ENCODE measurements around the gene IL24. TPM values are rescaled to one million over a fixed set of nuclear protein-coding genes. Genes with fewer than 3 reads are reported as not detected.

Gene IL24
- total RNA-seq, 4 donors from 2014 or later: not detected

DNA sequence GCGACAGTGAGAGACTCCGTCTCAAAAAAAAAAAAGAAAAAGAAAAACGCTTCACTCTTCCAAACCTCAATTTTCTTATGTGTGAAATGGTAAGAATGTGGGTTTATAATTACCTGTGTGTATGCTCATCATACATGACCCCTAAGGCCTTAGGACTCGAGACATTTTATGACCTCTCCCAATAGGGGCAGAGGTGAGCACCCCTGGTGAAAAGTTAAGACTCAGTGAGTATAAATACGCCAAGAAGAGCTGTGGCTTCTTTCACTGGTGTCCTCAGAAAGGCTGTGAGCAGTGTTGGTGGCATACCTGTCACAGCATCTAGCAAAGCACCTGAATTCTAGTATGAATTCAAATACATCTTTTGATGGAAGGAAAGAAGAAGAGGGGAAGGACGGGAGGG, 32.3 kb downstream of the IL24 start:
- Histone ChIP-seq H3K27ac (no peak overlapping the region), H3K36me3 (no peaks in the 10 kb centered on the region), H3K27me3 (no peaks in the 10 kb centered on the region), H3K4me3 (no peak overlapping the region), H3K4me1 (no peaks in the 10 kb centered on the region), H3K9me3 (no peaks in the 10 kb centered on the region)
- TF ChIP-seq POLR2A (IDR thresholded peaks at IDR 0.05): no peak
- TF ChIP-seq CTCF (IDR thresholded peaks at IDR 0.05): no peak
- 82% methylated on average over 6 of the region's 6 CpGs for WGBS, 2 donors
- intact Hi-C loops (cut with DNase I): no loop called here
- no peak for DNase-seq

GRCh38 chr1:206930210-206930798, 33.1 kb downstream of the IL24 start:
- Histone ChIP-seq H3K27ac (peak overlapping the region in 1 of 4 donors; percentile 28), H3K4me3 (no peak overlapping the region), H3K9me3 (no peaks in the 10 kb centered on the region), H3K36me3 (no peaks in the 10 kb centered on the region), H3K27me3 (no peaks in the 10 kb centered on the region), H3K4me1 (no peaks in the 10 kb centered on the region)
- TF ChIP-seq POLR2A (IDR thresholded peaks at IDR 0.05) (peak in 1 of 4 donors; percentile 20), CTCF (IDR thresholded peaks at IDR 0.05) (no peak)
- WGBS, 2 donors: 56% methylated on average over 17 of the region's 17 CpGs; no CpG with 5 or more reads in 1 of the 2 donors
- DNase-seq: peak; percentile 29
- intact Hi-C loops (cut with DNase I): no loop called here

DNA sequence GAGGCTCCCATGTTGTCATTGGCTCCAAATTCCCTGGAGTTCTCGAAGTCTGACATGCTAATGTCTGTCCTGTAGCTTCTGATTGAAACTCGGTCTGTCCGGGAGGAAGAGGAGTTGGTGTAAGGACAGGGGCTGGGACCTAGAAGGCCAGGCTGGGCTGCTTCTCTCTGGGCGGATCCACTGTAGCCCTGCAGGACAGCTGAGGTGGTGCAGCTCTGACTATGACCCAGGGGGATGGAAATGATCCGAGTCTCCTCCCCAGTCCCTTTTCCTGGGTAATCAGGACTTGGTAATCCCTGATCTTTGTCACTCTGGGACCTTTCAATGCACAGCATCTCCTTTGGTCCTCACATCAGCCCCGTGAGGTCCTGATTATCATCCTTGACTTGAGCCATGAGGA, 34.5 kb downstream of the IL24 start:
- no peaks in the 10 kb centered on the region for H3K9me3 ChIP-seq
- H3K4me3 ChIP-seq: no peak overlapping the region
- WGBS, 2 donors: 88 to 92% methylated on average over 2 to 5 of the region's 6 CpGs
- no peaks in the 10 kb centered on the region for H3K27me3 ChIP-seq
- intact Hi-C loops (cut with DNase I): no loop called here
- H3K4me1 ChIP-seq: no peaks in the 10 kb centered on the region
- H3K27ac ChIP-seq: no peak overlapping the region
- TF ChIP-seq POLR2A (IDR thresholded peaks at IDR 0.05) (no peak), CTCF (IDR thresholded peaks at IDR 0.05) (peak in 1 of 6 experiments; percentile 9)
- H3K36me3 ChIP-seq: no peaks in the 10 kb centered on the region
- DNase-seq: no peak

DNA sequence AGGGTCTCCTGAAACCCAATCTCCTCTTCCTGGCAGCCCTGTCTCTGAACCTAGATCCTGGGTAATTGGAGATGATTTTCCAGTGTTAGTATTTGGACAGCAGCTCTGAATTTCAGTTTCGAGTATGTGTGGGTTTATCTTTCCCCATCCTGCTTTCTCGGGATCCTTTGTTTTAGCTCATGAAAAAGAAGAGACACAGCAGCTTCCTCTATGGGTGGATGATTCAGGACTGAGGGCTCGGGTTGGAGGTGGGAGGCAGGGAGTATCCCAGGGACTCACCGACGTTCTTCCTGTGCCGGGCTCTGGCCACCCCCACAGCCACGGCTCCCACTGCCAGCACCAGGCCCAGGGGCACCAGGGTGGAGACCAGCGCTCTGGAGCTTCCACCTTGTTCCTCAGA, 34.9 kb downstream of the IL24 start:
- Histone ChIP-seq H3K4me1 (no peaks in the 10 kb centered on the region), H3K27ac (no peak overlapping the region), H3K27me3 (no peaks in the 10 kb centered on the region), H3K4me3 (no peak overlapping the region), H3K9me3 (no peaks in the 10 kb centered on the region), H3K36me3 (no peaks in the 10 kb centered on the region)
- no peak for DNase-seq
- 60 to 82% methylated on average over 3 to 8 of the region's 8 CpGs for WGBS, 2 donors
- TF ChIP-seq POLR2A (IDR thresholded peaks at IDR 0.05): no peak
- intact Hi-C loops (cut with DNase I): no loop called here

DNA sequence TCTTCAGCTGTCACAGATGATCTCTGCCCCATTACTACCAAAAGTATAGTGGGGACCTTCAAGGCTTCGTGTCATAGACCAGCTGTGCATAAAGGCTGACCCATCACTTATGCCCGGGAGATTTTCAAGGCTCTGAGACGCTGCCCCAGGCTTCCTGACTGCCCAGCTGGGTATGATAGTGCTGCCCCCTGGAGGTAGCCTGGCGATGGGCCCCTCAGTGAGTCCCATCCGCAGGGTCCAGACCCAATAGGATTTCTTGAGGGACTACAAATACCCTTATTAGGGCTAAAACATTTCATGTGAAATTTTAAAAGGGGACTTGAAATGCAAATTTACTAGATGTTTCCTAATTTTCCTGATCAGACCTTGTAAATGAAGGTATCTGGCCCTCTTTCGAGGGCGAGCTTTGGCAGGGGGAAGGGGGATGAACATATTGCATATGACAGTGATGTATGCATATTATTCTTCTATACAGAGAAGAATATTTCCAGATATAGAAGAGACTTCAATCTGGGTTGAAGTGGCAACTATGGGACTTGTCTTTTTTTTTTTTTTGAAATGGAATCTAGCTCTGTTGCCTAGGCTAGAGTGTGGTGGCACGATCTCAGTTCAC, 36.2 kb downstream of the IL24 start:
- Histone ChIP-seq H3K9me3 (no peaks in the 10 kb centered on the region), H3K36me3 (no peaks in the 10 kb centered on the region), H3K27ac (no peak overlapping the region), H3K4me3 (no peak overlapping the region), H3K4me1 (no peaks in the 10 kb centered on the region), H3K27me3 (no peaks in the 10 kb centered on the region)
- WGBS, 2 donors: 73 to 82% methylated on average over 5 to 6 of the region's 8 CpGs
- DNase-seq: no peak
- TF ChIP-seq CTCF (IDR thresholded peaks at IDR 0.05) (peak; percentile 12 to 59 (median 53)), POLR2A (IDR thresholded peaks at IDR 0.05) (no peak)
- intact Hi-C loops (cut with DNase I): no loop called here
